Endothelial cell of umbilical vein (primary cell): ENCODE measurements around the gene KLHL35.

Experiments used
- FOS ChIP-seq: IDR thresholded peaks from 2 replicates; pipeline ENCODE4 v1.6.1; 2011; ENCODE audit warnings: mild to moderate bottlenecking, low read length, moderate library complexity, borderline replicate concordance; ENCODE audit not compliant: insufficient read depth
- GATA2 ChIP-seq: IDR thresholded peaks from 2 replicates; pipeline ENCODE4 v1.7.0; 2011; ENCODE audit warnings: low read depth, mild to moderate bottlenecking, moderate library complexity, mixed read lengths, low read length; ENCODE audit not compliant: insufficient read length, insufficient read depth
- MAX ChIP-seq: IDR thresholded peaks from 2 replicates; pipeline ENCODE4 v1.6.1; 2011; ENCODE audit not compliant: insufficient read depth, insufficient read length
- POLR2A ChIP-seq: IDR thresholded peaks from 2 replicates; pipeline ENCODE4 v1.6.1; 2012; ENCODE audit warnings: low read depth, mild to moderate bottlenecking, control low read depth, low read length
- POLR2AphosphoS5 ChIP-seq: IDR thresholded peaks from 2 replicates; pipeline ENCODE4 v1.6.1; 2012; ENCODE audit warnings: low read depth, mild to moderate bottlenecking, control low read depth, low read length, moderate library complexity; ENCODE audit not compliant: insufficient read depth
- TF ChIP-seq, protein P1 (sequence below), 2 donors: IDR thresholded peaks; 1 replicate in 1 of 2; 2 replicates in 1 of 2; pipeline ENCODE4 v1.5.1; 2011; ENCODE audit warnings: low read length in 2 of 2, mild to moderate bottlenecking in 2 of 2, moderate library complexity in 2 of 2, control low read depth in 1 of 2, inconsistent platforms in 1 of 2, low read depth in 1 of 2; ENCODE audit not compliant: insufficient read depth in 1 of 2; ENCODE audit errors: extremely low read depth in 1 of 2

- TF ChIP-seq, protein P1, sequence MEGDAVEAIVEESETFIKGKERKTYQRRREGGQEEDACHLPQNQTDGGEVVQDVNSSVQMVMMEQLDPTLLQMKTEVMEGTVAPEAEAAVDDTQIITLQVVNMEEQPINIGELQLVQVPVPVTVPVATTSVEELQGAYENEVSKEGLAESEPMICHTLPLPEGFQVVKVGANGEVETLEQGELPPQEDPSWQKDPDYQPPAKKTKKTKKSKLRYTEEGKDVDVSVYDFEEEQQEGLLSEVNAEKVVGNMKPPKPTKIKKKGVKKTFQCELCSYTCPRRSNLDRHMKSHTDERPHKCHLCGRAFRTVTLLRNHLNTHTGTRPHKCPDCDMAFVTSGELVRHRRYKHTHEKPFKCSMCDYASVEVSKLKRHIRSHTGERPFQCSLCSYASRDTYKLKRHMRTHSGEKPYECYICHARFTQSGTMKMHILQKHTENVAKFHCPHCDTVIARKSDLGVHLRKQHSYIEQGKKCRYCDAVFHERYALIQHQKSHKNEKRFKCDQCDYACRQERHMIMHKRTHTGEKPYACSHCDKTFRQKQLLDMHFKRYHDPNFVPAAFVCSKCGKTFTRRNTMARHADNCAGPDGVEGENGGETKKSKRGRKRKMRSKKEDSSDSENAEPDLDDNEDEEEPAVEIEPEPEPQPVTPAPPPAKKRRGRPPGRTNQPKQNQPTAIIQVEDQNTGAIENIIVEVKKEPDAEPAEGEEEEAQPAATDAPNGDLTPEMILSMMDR (IDR thresholded peaks at IDR 0.05; ENCODE audit: extremely low read depth in 1 of 2, insufficient read depth in 1 of 2, low read depth in 1 of 2, low read length in 2 of 2), result peak in 1 of 2 donors; percentile 16
- TF ChIP-seq POLR2A, result peak; percentile 98
- peak; percentile 14 for TF ChIP-seq MAX
- TF ChIP-seq GATA2, result no peak
- no peak for TF ChIP-seq FOS
- TF ChIP-seq POLR2AphosphoS5, result peak; percentile 99
Observed at GRCh38 chr11:75399344-75400145, 33.5 kb downstream of the KLHL35 start, which contains the start of gene RPS3.
